H1 (cell line): ENCODE measurements around the gene TMEM212. TPM values are rescaled to one million over a fixed set of nuclear protein-coding genes. Genes with fewer than 3 reads are reported as not detected.

Source experiments
- CTCF ChIA-PET: fragments of 300-600 bp; sonication (Branson Sonifier 250); formaldehyde crosslinking; loops from one replicate; lab custom pipeline; 2021; ENCODE audit not compliant: partially characterized antibody; lab: Charles Lee
- POLR2A ChIA-PET: fragments of 300-600 bp; sonication (Branson Sonifier 250); formaldehyde crosslinking; loops from one replicate; lab custom pipeline; 2021; ENCODE audit warnings: inconsistent platforms; ENCODE audit not compliant: partially characterized antibody; lab: Charles Lee
- DNase-seq, 2 experiments: peaks; one replicate each; pipeline versions ENCODE4 v3.0.0 to v3.0.0-alpha.2; 2010 to 2022; ENCODE audit warnings: low spot score in 2 of 2, low read depth in 1 of 2, mixed read lengths in 1 of 2
- FAIRE-seq: peaks from 2 replicates; lab custom pipeline; 2011; peaks lifted over from hg19 to GRCh38; lab: Jason Lieb, UNC
- H2AFZ ChIP-seq: 2 replicates; pipeline ENCODE4 v1.8.1; 2012; ENCODE audit warnings: low read length, inconsistent platforms
- H2AK5ac ChIP-seq: 2 replicates; pipeline ENCODE4 v1.6.1; 2013; ENCODE audit warnings: low read depth, low read length
- H2BK120ac ChIP-seq: replicated peaks from 2 replicates; pipeline ENCODE3; 2013; ENCODE audit warnings: low read depth, low read length, inconsistent platforms
- H2BK12ac ChIP-seq: 2 replicates; pipeline ENCODE4 v1.6.1; 2013; ENCODE audit warnings: low read depth, low read length
- H2BK15ac ChIP-seq: 2 replicates; pipeline ENCODE4 v1.6.1; 2013; ENCODE audit warnings: low read length
- H2BK20ac ChIP-seq: 2 replicates; pipeline ENCODE4 v1.6.1; 2013; ENCODE audit warnings: low read length
- H2BK5ac ChIP-seq: 2 replicates; pipeline ENCODE4 v1.6.1; 2013; ENCODE audit warnings: low read depth, low read length
- H3K14ac ChIP-seq: 2 replicates; pipeline ENCODE4 v1.6.1; 2013; ENCODE audit warnings: inconsistent platforms; ENCODE audit not compliant: insufficient read length
- H3K18ac ChIP-seq: 2 replicates; pipeline ENCODE4 v1.6.1; 2013; ENCODE audit warnings: low read length; ENCODE audit errors: extremely low read depth
- H3K23ac ChIP-seq: 2 replicates; pipeline ENCODE4 v1.6.1; 2013; ENCODE audit warnings: inconsistent platforms; ENCODE audit not compliant: insufficient read length
- H3K23me2 ChIP-seq: 2 replicates; pipeline ENCODE4 v1.6.1; 2013; ENCODE audit warnings: low read depth, low read length
- H3K27ac ChIP-seq: 2 replicates; pipeline ENCODE4 v1.6.1; 2011; ENCODE audit warnings: low read depth, low read length, inconsistent platforms
- H3K27me3 ChIP-seq, 4 experiments: replicated peaks in 1 of 4; 1 replicate in 1 of 4; 2 replicates in 3 of 4; pipeline versions ENCODE4 v1.6.1 to v1.8.1; 2011 to 2013; ENCODE audit warnings: low read length in 3 of 4, mild to moderate bottlenecking in 3 of 4, inconsistent platforms in 2 of 4, mixed read lengths in 2 of 4, moderate library complexity in 1 of 4; ENCODE audit not compliant: control insufficient read depth in 3 of 4, insufficient read depth in 3 of 4; ENCODE audit errors: extremely low read depth in 1 of 4
- H3K36me3 ChIP-seq, 4 experiments: 2 replicates each; pipeline versions ENCODE4 v1.6.1 to v1.8.1; 2011 to 2013; ENCODE audit warnings: mild to moderate bottlenecking in 4 of 4, low read length in 3 of 4, moderate library complexity in 2 of 4, control low read depth in 1 of 4, inconsistent platforms in 1 of 4; ENCODE audit not compliant: insufficient read depth in 4 of 4, control insufficient read depth in 2 of 4
- H3K4ac ChIP-seq: replicated peaks from 2 replicates; pipeline ENCODE3; 2013; ENCODE audit warnings: low read length, low read depth, mixed read lengths, inconsistent platforms; ENCODE audit not compliant: insufficient read length
- H3K4me1 ChIP-seq, 4 experiments: replicated peaks in 1 of 4; 1 replicate in 1 of 4; 2 replicates in 3 of 4; pipeline versions ENCODE4 v1.6.1 to v1.8.1; 2011 to 2013; ENCODE audit warnings: low read length in 3 of 4, inconsistent platforms in 2 of 4, mixed read lengths in 1 of 4; ENCODE audit not compliant: insufficient read depth in 4 of 4, control insufficient read depth in 3 of 4
- H3K4me2 ChIP-seq, 2 experiments: 2 replicates each; pipeline versions ENCODE4 v1.6.1 to v1.8.1; 2011 to 2013; ENCODE audit warnings: low read depth in 2 of 2, low read length in 2 of 2, control low read depth in 1 of 2, inconsistent platforms in 1 of 2, mild to moderate bottlenecking in 1 of 2; ENCODE audit not compliant: insufficient read depth in 1 of 2
- H3K4me3 ChIP-seq, 4 experiments: fragments of 200-600, 300-600 bp in 1 of 4; sonication (generic), shearing (Covaris generic), sonication (Bioruptor Twin) in 1 of 4; 2 replicates each; pipeline versions ENCODE4 v1.5.1 to v1.8.1; 2011 to 2016; ENCODE audit warnings: low read length in 4 of 4, low read depth in 3 of 4, control low read depth in 2 of 4, inconsistent platforms in 2 of 4, mild to moderate bottlenecking in 2 of 4, mixed read lengths in 1 of 4, moderate library complexity in 1 of 4; ENCODE audit not compliant: insufficient read depth in 2 of 4; ENCODE audit errors: extremely low read depth in 1 of 4
- H3K56ac ChIP-seq: replicated peaks from 2 replicates; pipeline ENCODE3; 2013; ENCODE audit warnings: low read depth, mild to moderate bottlenecking, mixed read lengths, low read length, inconsistent platforms; ENCODE audit not compliant: insufficient read length
- H3K79me1 ChIP-seq: 2 replicates; pipeline ENCODE4 v1.6.1; 2013; ENCODE audit warnings: low read depth, low read length, control low read depth
- H3K79me2 ChIP-seq, 2 experiments: 2 replicates each; pipeline versions ENCODE4 v1.6.1 to v1.8.1; 2012 to 2013; ENCODE audit warnings: low read length in 2 of 2, mild to moderate bottlenecking in 2 of 2, inconsistent platforms in 1 of 2; ENCODE audit not compliant: insufficient read depth in 2 of 2, control insufficient read depth in 1 of 2
- H3K9ac ChIP-seq, 4 experiments: replicated peaks in 1 of 4; 1 replicate in 1 of 4; 2 replicates in 3 of 4; pipeline versions ENCODE4 v1.6.1 to v1.8.1; 2011 to 2013; ENCODE audit warnings: low read depth in 3 of 4, low read length in 3 of 4, control low read depth in 2 of 4, mild to moderate bottlenecking in 2 of 4, moderate library complexity in 2 of 4, inconsistent platforms in 1 of 4; ENCODE audit errors: extremely low read depth in 1 of 4
- H3K9me3 ChIP-seq, 2 experiments: 2 replicates each; pipeline versions ENCODE4 v1.6.1 to v1.8.1; 2012 to 2013; ENCODE audit warnings: mild to moderate bottlenecking in 2 of 2, moderate library complexity in 2 of 2, control low read depth in 1 of 2, inconsistent platforms in 1 of 2, low read depth in 1 of 2, low read length in 1 of 2, mixed read lengths in 1 of 2; ENCODE audit not compliant: insufficient read depth in 2 of 2
- H4K20me1 ChIP-seq, 2 experiments: replicated peaks in 1 of 2; 2 replicates each; pipeline versions ENCODE3 to v1.8.1; 2011 to 2013; ENCODE audit warnings: inconsistent platforms in 2 of 2, low read length in 2 of 2, mild to moderate bottlenecking in 1 of 2; ENCODE audit not compliant: insufficient read depth in 2 of 2, control insufficient read depth in 1 of 2
- H4K5ac ChIP-seq: 2 replicates; pipeline ENCODE4 v1.6.1; 2013; ENCODE audit warnings: low read length, low read depth, mixed read lengths, inconsistent platforms; ENCODE audit not compliant: insufficient read length
- H4K8ac ChIP-seq: 2 replicates; pipeline ENCODE4 v1.8.0; 2013; ENCODE audit warnings: mild to moderate bottlenecking, moderate library complexity, low read length, inconsistent platforms; ENCODE audit not compliant: insufficient read depth; ENCODE audit errors: extremely low read depth
- H4K91ac ChIP-seq: replicated peaks from 2 replicates; pipeline ENCODE3; 2013; ENCODE audit warnings: low read length, mixed read lengths, inconsistent platforms; ENCODE audit not compliant: insufficient read length
- CREB1 ChIP-seq: IDR thresholded peaks from 2 replicates; pipeline ENCODE4 v1.6.1; 2012; ENCODE audit warnings: inconsistent platforms
- KDM4A ChIP-seq: IDR thresholded peaks from one replicate; pipeline ENCODE4 v1.7.1; 2012; ENCODE audit warnings: low read depth, mild to moderate bottlenecking, moderate library complexity, low read length, inconsistent platforms; ENCODE audit not compliant: severe bottlenecking
- POU5F1 ChIP-seq: IDR thresholded peaks from 2 replicates; pipeline ENCODE4 v1.6.1; 2011; ENCODE audit warnings: low read depth, mild to moderate bottlenecking, low read length, moderate library complexity
- RBBP5 ChIP-seq: IDR thresholded peaks from 2 replicates; pipeline ENCODE4 v1.7.1; 2012; ENCODE audit warnings: low read depth, mild to moderate bottlenecking, inconsistent platforms, low read length, moderate library complexity, borderline replicate concordance
- RNF2 ChIP-seq: fragments of 200-900, 300-1000 bp; sonication (generic); IDR thresholded peaks from 2 replicates; pipeline ENCODE4 v1.7.1; 2016; ENCODE audit warnings: borderline replicate concordance, low read depth, mild to moderate bottlenecking, antibody characterized with exemption, low read length; ENCODE audit not compliant: poor library complexity, severe bottlenecking; ENCODE audit errors: missing control alignments
- SIN3A ChIP-seq, 2 experiments: IDR thresholded peaks in 1 of 2; conservative IDR thresholded peaks in 1 of 2; 2 replicates each; pipeline ENCODE4 v1.6.1; 2011 to 2012; ENCODE audit warnings: low read length in 2 of 2, improper control_type of control experiment in 1 of 2, low read depth in 1 of 2, mild to moderate bottlenecking in 1 of 2
- SUZ12 ChIP-seq: fragments of 200-600 bp; sonication (generic); IDR thresholded peaks from 2 replicates; pipeline ENCODE4 v1.6.1; 2012; ENCODE audit warnings: mild to moderate bottlenecking, inconsistent platforms, low read length, moderate library complexity, mixed read lengths
- TEAD4 ChIP-seq: IDR thresholded peaks from 2 replicates; pipeline ENCODE4 v1.6.1; 2012; ENCODE audit warnings: low read depth, low read length, inconsistent platforms, mixed read lengths
- ZNF274 ChIP-seq: IDR thresholded peaks from 2 replicates; pipeline ENCODE4 v1.7.0; 2012; ENCODE audit warnings: low read length, borderline replicate concordance; ENCODE audit errors: extremely low read depth
- WGBS, 2 experiments: shearing (Covaris generic) in 1 of 2; methylation state at CpG; one replicate each; pipeline versions ENCODE4 v1.1.6 to v1.1.7; 2013 to 2015; ENCODE audit warnings: low lambda C conversion rate in 2 of 2, mixed read lengths in 2 of 2, inconsistent platforms in 1 of 2, low coverage in 1 of 2, missing lambda C conversion rate in 1 of 2; ENCODE audit not compliant: insufficient replicate concordance in 2 of 2, insufficient coverage in 1 of 2, insufficient read length in 1 of 2; ENCODE audit errors: extremely low coverage in 1 of 2, missing lambda C conversion rate in 1 of 2; 5-methylcytosine and 5-hydroxymethylcytosine counted together
- polyA plus RNA-seq, 7 experiments: library from polyadenylated mRNA; depleted of rRNA in 3 of 7; stranded (reverse) in 5 of 7; unstranded in 2 of 7; fragments of >200 nt in 5 of 7; fragments of 200-250 nt in 2 of 7; gene quantifications; 1 replicate in 5 of 7; 2 replicates in 1 of 7; 4 replicates in 1 of 7; pipeline versions ENCODE4 v1.2.1 to v1.2.3, GENCODE V29; 2011 to 2013; ENCODE audit warnings: missing spikeins in 2 of 7, mixed read lengths in 2 of 7
- total RNA-seq: library from RNA; stranded (reverse); fragmentation: NEBNext Ultra II Directional; extraction: Animal tissue kit (Norgen Biotek cat#: 25700); gene quantifications from 2 replicates; pipeline ENCODE4 v1.2.1, GENCODE V29; 2021

The TMEM212 gene
- total and polyA plus RNA-seq, 2 of the 8 experiments (the other 6 are each of a cell fraction or from before 2014, with no cell fraction given): not detected

DNA sequence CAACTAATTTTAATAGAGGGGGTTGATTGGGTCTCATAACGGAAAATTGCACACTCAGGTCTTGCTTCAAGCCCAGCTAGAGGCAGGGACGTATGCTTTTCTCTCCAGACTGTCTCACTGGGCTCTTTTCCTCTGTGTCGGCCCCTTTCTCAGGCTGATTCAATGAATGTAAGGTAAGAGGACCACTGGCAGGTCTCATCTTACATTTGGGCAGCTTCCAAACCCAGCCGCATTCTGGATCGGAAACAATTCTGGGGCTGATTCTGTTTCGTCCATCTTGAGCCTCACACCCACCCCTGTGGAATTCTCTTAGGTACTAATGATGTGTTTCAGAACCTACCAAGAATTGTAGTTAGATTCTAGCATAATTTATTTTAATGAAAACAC, 40.7 kb downstream of the TMEM212 start:
- no peak overlapping the region for H3K56ac ChIP-seq
- FAIRE-seq: no peak
- peaks cover 0 to 2% of the 10 kb centered on the region in 2 experiments; a peak in 1 of 4 replicates for H3K9me3 ChIP-seq
- H2AFZ ChIP-seq: peak overlapping the region; percentile 49; the same call in 1 of the 2 replicates
- no peak overlapping the region for H3K9ac ChIP-seq
- H3K27me3 ChIP-seq: peaks cover 0 to 1% (median 0%) of the 10 kb centered on the region in 4 experiments; a peak in 1 of 7 replicates
- H3K79me2 ChIP-seq: no peaks in the 10 kb centered on the region
- POLR2A ChIA-PET: no interaction called here
- no peak overlapping the region for H4K5ac ChIP-seq
- H3K79me1 ChIP-seq: no peaks in the 10 kb centered on the region
- no peaks in the 10 kb centered on the region; a peak in 1 of 8 replicates for H3K36me3 ChIP-seq
- no peak overlapping the region for H3K23ac ChIP-seq
- no peak overlapping the region for H3K4me2 ChIP-seq
- H3K4me1 ChIP-seq: peaks cover 0 to 5% (median under 1%) of the 10 kb centered on the region in 4 experiments; a peak in 4 of 7 replicates
- H3K27ac ChIP-seq: no peak overlapping the region
- CTCF ChIA-PET: interaction anchor here (0.6 to 1.7 kb wide), 2 partner anchors 15 to 158 kb away, joined by 3 to 4 read pairs; no protein-coding TSS in a partner anchor
- no peak for TF ChIP-seq RBBP5
- TF ChIP-seq TEAD4: no peak
- TF ChIP-seq SIN3A (conservative IDR thresholded peaks at IDR 0.05 in 1 of 2, IDR thresholded peaks at IDR 0.05 in 1 of 2; ENCODE audit: low read depth in 1 of 2, low read length in 2 of 2): no peak
- TF ChIP-seq SUZ12: no peak
- TF ChIP-seq POU5F1: no peak
- no peak for TF ChIP-seq RNF2
- TF ChIP-seq ZNF274: no peak
- TF ChIP-seq KDM4A: no peak
- TF ChIP-seq CREB1: no peak
- H2BK5ac ChIP-seq: no peak overlapping the region
- no peak overlapping the region for H3K18ac ChIP-seq
- H4K91ac ChIP-seq: no peak overlapping the region
- H3K4ac ChIP-seq: no peak overlapping the region
- H2BK20ac ChIP-seq: no peak overlapping the region
- H2BK120ac ChIP-seq: no peak overlapping the region
- H4K20me1 ChIP-seq: no peaks in the 10 kb centered on the region
- no peak overlapping the region for H3K4me3 ChIP-seq
- no peak overlapping the region for H3K14ac ChIP-seq
- no peaks in the 10 kb centered on the region for H3K23me2 ChIP-seq
- no peak overlapping the region for H2BK12ac ChIP-seq
- DNase-seq: no peak
- no peak overlapping the region for H2BK15ac ChIP-seq
- H4K8ac ChIP-seq: no peak overlapping the region
- no peak overlapping the region for H2AK5ac ChIP-seq
- 85% methylated on average over 6 of the region's 6 CpGs; no CpG with 5 or more reads in 1 of the 2 experiments for WGBS, 2 experiments
